ENCODE results near the gene WDR70.
"Not testable (repeated sequence)": the region's sequence is repeated elsewhere in the genome, so short reads cannot be mapped to it uniquely, and the experiment has no call there.

Gene WDR70
- 42.9 to 54.9 reads per million in 2 experiments for total RNA-seq

- DNase-seq (ENCODE audit: low read depth): peak; percentile 61
Measured at GRCh38 chr5:37379100-37379628, at the start of gene WDR70. Gene WDR70, plus strand, starts transcription at chr5:37379318. Its CDS starts 50 bp downstream, at chr5:37379368.

- DNase-seq (ENCODE audit: low read depth): not testable (repeated sequence)
Measured at GRCh38 chr5:37334754-37335153, 44.4 kb upstream of the WDR70 start.

GRCh38 chr5:37342741-37343140, 36.4 kb upstream of the WDR70 start:
- not testable (repeated sequence) for DNase-seq (ENCODE audit: low read depth)

- DNase-seq (ENCODE audit: low read depth): no peak
Measured at GRCh38 chr5:37355161-37355560, 24.0 kb upstream of the WDR70 start.

- DNase-seq (ENCODE audit: low read depth): no peak
Measured at GRCh38 chr5:37370550-37370863, 8.6 kb upstream of the WDR70 start.

- DNase-seq (ENCODE audit: low read depth): peak; percentile 85
Measured at GRCh38 chr5:37370864-37371726, 8.0 kb upstream of the WDR70 start, which contains the start of gene NUP155. Gene NUP155, minus strand, starts transcription at chr5:37371106. Its CDS starts 129 bp downstream, at chr5:37370977.

GRCh38 chr5:37375091-37375490, 4.0 kb upstream of the WDR70 start:
- no peak for DNase-seq (ENCODE audit: low read depth)

GRCh38 chr5:37378066-37378465, 1.1 kb upstream of the WDR70 start:
- DNase-seq (ENCODE audit: low read depth): not testable (repeated sequence)

- no peak for DNase-seq (ENCODE audit: low read depth)
Measured at GRCh38 chr5:37391591-37391990, 12.5 kb downstream of the WDR70 start.

GRCh38 chr5:37396352-37396751, 17.2 kb downstream of the WDR70 start:
- no peak for DNase-seq (ENCODE audit: low read depth)

- DNase-seq (ENCODE audit: low read depth): no peak
Measured at GRCh38 chr5:37400501-37400900, 21.4 kb downstream of the WDR70 start.

GRCh38 chr5:37412515-37412914, 33.4 kb downstream of the WDR70 start:
- DNase-seq (ENCODE audit: low read depth): no peak

- DNase-seq (ENCODE audit: low read depth): not testable (repeated sequence)
Measured at GRCh38 chr5:37415456-37415855, 36.3 kb downstream of the WDR70 start.

- no peak for DNase-seq (ENCODE audit: low read depth)
Measured at GRCh38 chr5:37417347-37417746, 38.2 kb downstream of the WDR70 start.

- no peak for DNase-seq (ENCODE audit: low read depth)
Measured at GRCh38 chr5:37424441-37424840, 45.3 kb downstream of the WDR70 start.

GRCh38 chr5:37428044-37428443, 48.9 kb downstream of the WDR70 start:
- no peak for DNase-seq (ENCODE audit: low read depth)

GRCh38 chr5:37435261-37435660, 56.1 kb downstream of the WDR70 start:
- no peak for DNase-seq (ENCODE audit: low read depth)

- no peak for DNase-seq (ENCODE audit: low read depth)
Measured at GRCh38 chr5:37436146-37436934, 57.2 kb downstream of the WDR70 start.

- no peak for DNase-seq (ENCODE audit: low read depth)
Measured at GRCh38 chr5:37437711-37438110, 58.6 kb downstream of the WDR70 start.

- not testable (repeated sequence) for DNase-seq (ENCODE audit: low read depth)
Measured at GRCh38 chr5:37445783-37446182, 66.7 kb downstream of the WDR70 start.

- DNase-seq (ENCODE audit: low read depth): no peak
Measured at GRCh38 chr5:37448941-37449340, 69.8 kb downstream of the WDR70 start.

- not testable (repeated sequence) for DNase-seq (ENCODE audit: low read depth)
Measured at GRCh38 chr5:37451991-37452390, 72.9 kb downstream of the WDR70 start.

GRCh38 chr5:37453252-37453651, 74.1 kb downstream of the WDR70 start:
- DNase-seq (ENCODE audit: low read depth): not testable (repeated sequence)

All from T follicular helper cell (primary cell).